Activated CD8-positive, alpha-beta memory T cell treated with anti-CD3 and anti-CD28 coated beads, Interleukin-2, amount 50 U/mL, for 24 hours (primary cell): ENCODE results near the gene CLDN15.

Experiments used
- DNase-seq: peaks from one replicate; pipeline ENCODE4 v3.0.0-alpha.2; 2020; ENCODE audit errors: extremely low read depth

Gene CLDN15

GRCh38 chr7:101244375-101245146 lies 7.0 kb upstream of the CLDN15 start, which contains the start of gene FIS1:
Gene FIS1 (minus strand): TSS chr7:101245081. CDS start chr7:101245004, 77 bp downstream.
- DNase-seq = peak; percentile 79

- DNase-seq = no peak
These were observed 6.2 kb upstream of the CLDN15 start for GRCh38 chr7:101243646-101244374.

- DNase-seq = no peak
These were observed 4.1 kb upstream of the CLDN15 start for GRCh38 chr7:101241443-101242349.

GRCh38 chr7:101241015-101241363 lies 3.4 kb upstream of the CLDN15 start:
- DNase-seq = no peak

GRCh38 chr7:101240226-101241014 lies 2.8 kb upstream of the CLDN15 start:
- DNase-seq = no peak

- DNase-seq = no peak
These were observed 2.3 kb upstream of the CLDN15 start for GRCh38 chr7:101239951-101240220.

- DNase-seq = no peak
These were observed 1.8 kb upstream of the CLDN15 start for GRCh38 chr7:101239191-101239950.

- DNase-seq = no peak
These were observed 902 bp upstream of the CLDN15 start for GRCh38 chr7:101238226-101239182.

- DNase-seq = no peak
These were observed 1.2 kb downstream of the CLDN15 start for GRCh38 chr7:101236292-101236835.

GRCh38 chr7:101235522-101235921 lies 2.1 kb downstream of the CLDN15 start:
- no peak for DNase-seq

GRCh38 chr7:101235050-101235449 lies 2.6 kb downstream of the CLDN15 start:
- DNase-seq = no peak

GRCh38 chr7:101234636-101235035 lies 3.0 kb downstream of the CLDN15 start:
- no peak for DNase-seq

- no peak for DNase-seq
These were observed 3.6 kb downstream of the CLDN15 start for GRCh38 chr7:101233907-101234547.

GRCh38 chr7:101232141-101232850 lies 5.3 kb downstream of the CLDN15 start:
- no peak for DNase-seq

- no peak for DNase-seq
These were observed 6.0 kb downstream of the CLDN15 start for GRCh38 chr7:101231644-101232043.

- no peak for DNase-seq
These were observed 10.9 kb downstream of the CLDN15 start for GRCh38 chr7:101226721-101227120.

- DNase-seq = no peak
These were observed 12.0 kb downstream of the CLDN15 start for GRCh38 chr7:101225650-101226049.

- no peak for DNase-seq
These were observed 14.1 kb downstream of the CLDN15 start for GRCh38 chr7:101223528-101223927.
